Activated CD8-positive, alpha-beta T cell treated with anti-CD3 and anti-CD28 coated beads for 36 hours (primary cell): ENCODE measurements around the gene CYB5RL. TPM values are rescaled to one million over a fixed set of nuclear protein-coding genes. Genes with fewer than 3 reads are reported as not detected.

Experiments used
- ATAC-seq: fragments of 200-7000 bp; cut with Tn5 transposase; one replicate; pipeline ENCODE4 v1.10.0; 2021; ENCODE audit warnings: mild to moderate bottlenecking, moderate library complexity
- CTCF ChIA-PET: fragments of 350-600 bp; sonication (Branson Sonifier 250); formaldehyde crosslinking; loops from one replicate; lab custom pipeline; 2021; ENCODE audit warnings: antibody characterized with exemption; lab: Charles Lee
- POLR2A ChIA-PET: fragments of 350-600 bp; sonication (Branson Sonifier 250); formaldehyde crosslinking; loops from one replicate; lab custom pipeline; 2021; ENCODE audit warnings: antibody characterized with exemption; lab: Charles Lee
- DNase-seq: peaks from one replicate; pipeline ENCODE4 v3.0.0-alpha.2; 2020
- H3K27ac Mint-ChIP-seq: one replicate; pipeline ENCODE4 v1.8.0; 2021; ENCODE audit warnings: mild to moderate bottlenecking, mixed read lengths
- H3K27me3 Mint-ChIP-seq: one replicate; pipeline ENCODE4 v1.8.0; 2021; ENCODE audit warnings: mixed read lengths
- H3K36me3 Mint-ChIP-seq: one replicate; pipeline ENCODE4 v1.8.0; 2021; ENCODE audit warnings: low read depth, mixed read lengths
- H3K4me1 Mint-ChIP-seq: one replicate; pipeline ENCODE4 v1.8.0; 2021; ENCODE audit warnings: low read depth, mixed read lengths
- H3K4me3 Mint-ChIP-seq: one replicate; pipeline ENCODE4 v1.8.0; 2021; ENCODE audit warnings: mild to moderate bottlenecking, moderate library complexity, mixed read lengths
- H3K9me3 Mint-ChIP-seq: one replicate; pipeline ENCODE4 v1.8.0; 2021; ENCODE audit warnings: mixed read lengths
- CTCF ChIP-seq: fragments of 200-600 bp; IDR thresholded peaks from one replicate; pipeline ENCODE4 v1.8.0; 2022; ENCODE audit warnings: antibody characterized with exemption, mild to moderate bottlenecking
- intact Hi-C: fragments of 100-400 bp; cut with micrococcal nuclease; formaldehyde crosslinking; loops from one replicate; pipeline ENCODE4 v1.10.0; 2022
- total RNA-seq, 2 experiments: library from RNA; stranded (reverse); gene quantifications; one replicate each; pipeline ENCODE4 v1.2.3, GENCODE V29; 2021

Gene CYB5RL
- total RNA-seq, 2 experiments from 2014 or later = 11.4 to 12.6 TPM

GRCh38 chr1:54193453-54193852 is 6.4 kb downstream of the CYB5RL start:
- Mint-ChIP-seq H3K27me3 (no peaks in the 10 kb centered on the region), H3K4me3 (no peak overlapping the region), H3K9me3 (no peaks in the 10 kb centered on the region), H3K36me3 (peaks cover 20% of the 10 kb centered on the region), H3K4me1 (no peaks in the 10 kb centered on the region), H3K27ac (no peak overlapping the region)
- no peak for DNase-seq
- POLR2A ChIA-PET = interaction anchor here (0.9 kb wide), 1 partner anchor 18 kb away, joined by 3 read pairs; no protein-coding TSS in a partner anchor
- CTCF ChIA-PET = no interaction called here
- no peak for ATAC-seq
- intact Hi-C loops = no loop called here
- no peak for TF ChIP-seq CTCF

DNA sequence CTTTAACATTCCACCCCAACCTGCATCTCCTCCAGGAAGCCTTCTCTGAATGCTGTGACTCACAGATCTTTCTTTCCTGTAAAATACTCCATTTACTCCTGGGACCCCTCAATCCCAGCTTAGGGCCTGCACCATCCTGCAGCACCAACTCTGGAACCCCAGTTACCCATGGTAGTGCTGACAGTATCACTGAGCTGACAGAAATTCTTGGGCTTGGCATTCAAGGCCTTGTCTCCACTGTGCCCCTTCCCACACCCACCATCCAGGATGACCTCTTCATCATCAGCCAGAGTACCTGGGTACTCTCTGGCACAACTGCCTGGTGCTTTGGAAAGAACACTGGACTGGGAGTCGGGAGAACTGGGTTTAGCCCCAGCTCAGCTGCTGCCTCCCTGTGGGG is 8.3 kb downstream of the CYB5RL start:
- Mint-ChIP-seq H3K9me3 (no peaks in the 10 kb centered on the region), H3K36me3 (peaks cover 25% of the 10 kb centered on the region), H3K4me1 (no peaks in the 10 kb centered on the region), H3K27me3 (no peaks in the 10 kb centered on the region), H3K4me3 (no peak overlapping the region), H3K27ac (no peak overlapping the region)
- DNase-seq (no peak), ATAC-seq (no peak)
- CTCF ChIA-PET = no interaction called here
- POLR2A ChIA-PET = interaction anchor here (1.6 kb wide), 1 partner anchor 8 kb away, joined by 7 read pairs; the partner anchor contains the start of genes CYB5RL and MRPL37
- no peak for TF ChIP-seq CTCF
- intact Hi-C loops = no loop called here

GRCh38 chr1:54190526-54190925 is 9.3 kb downstream of the CYB5RL start:
- POLR2A ChIA-PET = interaction anchor here (1.6 kb wide), 1 partner anchor 9 kb away, joined by 7 read pairs; the partner anchor contains the start of genes CYB5RL and MRPL37
- Mint-ChIP-seq H3K4me3 (no peak overlapping the region), H3K36me3 (peaks cover 31% of the 10 kb centered on the region), H3K27ac (no peak overlapping the region), H3K4me1 (no peaks in the 10 kb centered on the region), H3K27me3 (no peaks in the 10 kb centered on the region), H3K9me3 (no peaks in the 10 kb centered on the region)
- DNase-seq = no peak
- CTCF ChIA-PET = interaction anchor here (1.2 kb wide), 1 partner anchor 299 kb away, joined by 4 read pairs; no protein-coding TSS in a partner anchor
- no peak for ATAC-seq
- intact Hi-C loops = no loop called here
- no peak for TF ChIP-seq CTCF

DNA sequence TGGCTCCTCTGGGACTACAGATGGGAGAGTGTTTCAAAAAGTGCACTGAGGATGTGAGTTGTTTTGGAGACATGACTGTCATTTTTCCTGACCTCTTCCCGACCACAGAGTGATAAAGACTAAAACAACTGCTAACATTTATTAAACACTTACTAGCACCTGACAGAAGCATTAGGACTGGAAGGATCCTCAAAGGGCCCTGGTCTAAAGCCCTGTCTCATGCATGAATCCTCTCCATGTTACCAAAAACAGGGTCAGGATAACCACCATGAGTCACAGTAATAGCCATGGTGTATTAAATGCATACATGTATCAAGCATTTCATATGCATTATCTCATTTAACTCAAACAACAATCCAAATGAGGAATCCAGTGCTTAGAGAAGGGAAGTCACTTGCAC is 11.5 kb downstream of the CYB5RL start:
- Mint-ChIP-seq H3K27ac (no peak overlapping the region), H3K27me3 (no peaks in the 10 kb centered on the region), H3K9me3 (no peaks in the 10 kb centered on the region), H3K36me3 (peaks cover 30% of the 10 kb centered on the region), H3K4me1 (no peaks in the 10 kb centered on the region), H3K4me3 (no peak overlapping the region)
- intact Hi-C loops = no loop called here
- DNase-seq (no peak), ATAC-seq (no peak)
- no peak for TF ChIP-seq CTCF
- CTCF ChIA-PET = no interaction called here
- POLR2A ChIA-PET = no interaction called here

- no peaks in the 10 kb centered on the region for H3K9me3 Mint-ChIP-seq
- intact Hi-C loops = no loop called here
- H3K27ac Mint-ChIP-seq = no peak overlapping the region
- no peak for TF ChIP-seq CTCF
- POLR2A ChIA-PET = no interaction called here
- H3K36me3 Mint-ChIP-seq = peaks cover 25% of the 10 kb centered on the region
- DNase-seq = no peak
- H3K4me1 Mint-ChIP-seq = no peaks in the 10 kb centered on the region
- no peak overlapping the region for H3K4me3 Mint-ChIP-seq
- CTCF ChIA-PET = no interaction called here
- ATAC-seq = no peak
- H3K27me3 Mint-ChIP-seq = no peaks in the 10 kb centered on the region
These were observed 13.8 kb downstream of the CYB5RL start for GRCh38 chr1:54186056-54186455.
